ENCODE measurements around the gene MATN1.
"Not testable (repeated sequence)": the region's sequence is repeated elsewhere in the genome, so short reads cannot be mapped to it uniquely, and the experiment has no call there.

Gene MATN1, protein sequence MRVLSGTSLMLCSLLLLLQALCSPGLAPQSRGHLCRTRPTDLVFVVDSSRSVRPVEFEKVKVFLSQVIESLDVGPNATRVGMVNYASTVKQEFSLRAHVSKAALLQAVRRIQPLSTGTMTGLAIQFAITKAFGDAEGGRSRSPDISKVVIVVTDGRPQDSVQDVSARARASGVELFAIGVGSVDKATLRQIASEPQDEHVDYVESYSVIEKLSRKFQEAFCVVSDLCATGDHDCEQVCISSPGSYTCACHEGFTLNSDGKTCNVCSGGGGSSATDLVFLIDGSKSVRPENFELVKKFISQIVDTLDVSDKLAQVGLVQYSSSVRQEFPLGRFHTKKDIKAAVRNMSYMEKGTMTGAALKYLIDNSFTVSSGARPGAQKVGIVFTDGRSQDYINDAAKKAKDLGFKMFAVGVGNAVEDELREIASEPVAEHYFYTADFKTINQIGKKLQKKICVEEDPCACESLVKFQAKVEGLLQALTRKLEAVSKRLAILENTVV

GRCh38 chr1:30723331-30723755, at the start of gene MATN1:
Gene MATN1, minus strand, starts transcription at chr1:30723585. Its CDS starts 34 bp downstream, at chr1:30723551.
- Histone ChIP-seq H3K27me3 (ENCODE audit: control insufficient read depth in 5 of 5, insufficient read depth in 4 of 5, low read length in 5 of 5) (no peaks in the 10 kb centered on the region), H3K9me3 (ENCODE audit: control insufficient read depth in 5 of 5, low read length in 5 of 5) (no peaks in the 10 kb centered on the region), H3K27ac (ENCODE audit: low read depth, low read length) (no peak within 1 kb of the TSS), H3K36me3 (ENCODE audit: control insufficient read depth in 5 of 5, insufficient read depth in 5 of 5, low read length in 5 of 5) (peaks cover 0 to 20% (median 6%) of the 10 kb centered on the region in 5 donors), H3K4me1 (ENCODE audit: control insufficient read depth in 5 of 5, insufficient read depth in 5 of 5, low read length in 5 of 5) (peaks cover 0 to 13% (median 11%) of the 10 kb centered on the region in 5 donors), H3K9ac (ENCODE audit: low read length in 5 of 5) (no peak within 1 kb of the TSS), H3K4me3 (ENCODE audit: low read depth in 1 of 5, low read length in 5 of 5) (no peak within 1 kb of the TSS)

- Histone ChIP-seq H3K27me3 (ENCODE audit: control insufficient read depth in 5 of 5, insufficient read depth in 4 of 5, low read length in 5 of 5) (no peaks in the 10 kb centered on the region), H3K36me3 (ENCODE audit: control insufficient read depth in 5 of 5, insufficient read depth in 5 of 5, low read length in 5 of 5) (no peaks in the 10 kb centered on the region), H3K4me1 (ENCODE audit: control insufficient read depth in 5 of 5, insufficient read depth in 5 of 5, low read length in 5 of 5) (peaks cover 0 to 18% (median 12%) of the 10 kb centered on the region in 5 donors), H3K4me3 (ENCODE audit: low read depth in 1 of 5, low read length in 5 of 5) (no peak overlapping the region), H3K27ac (ENCODE audit: low read depth, low read length) (no peak overlapping the region), H3K9me3 (ENCODE audit: control insufficient read depth in 5 of 5, low read length in 5 of 5) (no peaks in the 10 kb centered on the region), H3K9ac (ENCODE audit: low read length in 5 of 5) (no peak overlapping the region)
Observed at GRCh38 chr1:30771005-30771404, 47.6 kb upstream of the MATN1 start.

DNA sequence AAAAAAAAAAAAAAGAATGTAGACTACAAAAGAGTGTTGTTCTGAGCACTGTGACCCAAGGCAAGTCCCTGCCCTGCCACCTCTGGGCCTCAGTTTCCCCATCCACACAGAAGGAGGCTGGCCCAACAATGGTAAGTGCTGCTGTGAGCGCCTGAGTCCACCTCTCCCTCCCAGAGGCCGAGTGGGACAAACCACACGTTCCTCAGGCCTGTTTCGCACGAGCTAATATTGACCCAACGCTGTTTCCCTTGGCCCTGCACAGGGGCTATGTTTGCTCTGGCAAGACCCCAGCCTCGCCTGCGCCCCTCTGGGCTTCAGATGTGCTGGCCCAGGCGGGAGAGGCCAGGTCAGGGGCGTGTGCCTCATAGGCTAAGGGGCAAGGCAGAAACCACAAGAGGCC, 46.8 kb upstream of the MATN1 start:
- Histone ChIP-seq H3K4me1 (ENCODE audit: control insufficient read depth in 5 of 5, insufficient read depth in 5 of 5, low read length in 5 of 5) (peaks cover 0 to 18% (median 12%) of the 10 kb centered on the region in 5 donors), H3K36me3 (ENCODE audit: control insufficient read depth in 5 of 5, insufficient read depth in 5 of 5, low read length in 5 of 5) (no peaks in the 10 kb centered on the region), H3K9me3 (ENCODE audit: control insufficient read depth in 5 of 5, low read length in 5 of 5) (no peaks in the 10 kb centered on the region), H3K27ac (ENCODE audit: low read depth, low read length) (no peak overlapping the region), H3K4me3 (ENCODE audit: low read depth in 1 of 5, low read length in 5 of 5) (no peak overlapping the region), H3K27me3 (ENCODE audit: control insufficient read depth in 5 of 5, insufficient read depth in 4 of 5, low read length in 5 of 5) (no peaks in the 10 kb centered on the region), H3K9ac (ENCODE audit: low read length in 5 of 5) (no peak overlapping the region)

- Histone ChIP-seq H3K4me1 (ENCODE audit: control insufficient read depth in 5 of 5, insufficient read depth in 5 of 5, low read length in 5 of 5) (peaks cover 0 to 18% (median 12%) of the 10 kb centered on the region in 5 donors), H3K9me3 (ENCODE audit: control insufficient read depth in 5 of 5, low read length in 5 of 5) (no peaks in the 10 kb centered on the region), H3K36me3 (ENCODE audit: control insufficient read depth in 5 of 5, insufficient read depth in 5 of 5, low read length in 5 of 5) (no peaks in the 10 kb centered on the region), H3K9ac (ENCODE audit: low read length in 5 of 5) (no peak overlapping the region), H3K27ac (ENCODE audit: low read depth, low read length) (peak overlapping the region; percentile 23), H3K4me3 (ENCODE audit: low read depth in 1 of 5, low read length in 5 of 5) (no peak overlapping the region), H3K27me3 (ENCODE audit: control insufficient read depth in 5 of 5, insufficient read depth in 4 of 5, low read length in 5 of 5) (no peaks in the 10 kb centered on the region)
Observed at GRCh38 chr1:30768830-30769718, 45.7 kb upstream of the MATN1 start.

DNA sequence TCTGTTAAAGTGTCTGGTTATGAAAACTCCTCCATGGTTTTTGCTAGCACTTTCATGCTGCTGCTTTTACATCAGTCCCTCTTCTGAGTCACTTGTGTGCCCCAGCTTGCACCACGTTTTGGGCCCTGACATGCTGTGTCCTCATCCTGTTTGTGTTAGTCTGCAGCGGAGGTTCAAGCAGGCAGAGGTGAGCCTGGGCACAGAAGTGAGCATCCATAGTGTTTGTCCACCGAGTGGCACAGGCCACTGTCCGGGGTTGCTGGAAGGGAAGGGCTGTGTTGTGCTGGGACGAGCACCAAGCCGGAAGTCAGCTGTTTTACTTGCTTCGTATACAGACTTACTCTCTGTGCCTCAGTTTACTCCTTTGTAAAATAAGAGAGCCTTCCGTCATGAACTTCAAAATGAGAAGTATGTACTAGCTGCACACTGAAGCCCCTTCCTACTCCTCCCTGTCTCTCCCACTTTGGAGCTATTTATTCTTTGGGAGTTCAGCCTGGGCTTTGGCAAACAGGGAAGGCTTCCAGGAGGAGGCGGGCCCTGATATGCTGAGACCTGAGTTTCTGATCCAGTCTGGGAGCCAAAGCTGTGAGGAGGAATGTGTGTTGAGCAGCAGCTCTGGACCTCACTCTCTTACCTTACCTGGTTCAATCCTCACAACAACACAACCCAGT, 44.9 kb upstream of the MATN1 start:
- peaks cover 0 to 25% (median 19%) of the 10 kb centered on the region in 5 donors for H3K4me1 ChIP-seq (ENCODE audit: control insufficient read depth in 5 of 5, insufficient read depth in 5 of 5, low read length in 5 of 5)
- H3K9ac ChIP-seq (ENCODE audit: low read length in 5 of 5) = no peak overlapping the region
- H3K4me3 ChIP-seq (ENCODE audit: low read depth in 1 of 5, low read length in 5 of 5) = no peak overlapping the region
- H3K36me3 ChIP-seq (ENCODE audit: control insufficient read depth in 5 of 5, insufficient read depth in 5 of 5, low read length in 5 of 5) = no peaks in the 10 kb centered on the region
- no peaks in the 10 kb centered on the region for H3K27me3 ChIP-seq (ENCODE audit: control insufficient read depth in 5 of 5, insufficient read depth in 4 of 5, low read length in 5 of 5)
- H3K9me3 ChIP-seq (ENCODE audit: control insufficient read depth in 5 of 5, low read length in 5 of 5) = no peaks in the 10 kb centered on the region
- H3K27ac ChIP-seq (ENCODE audit: low read depth, low read length) = peak overlapping the region; percentile 23

DNA sequence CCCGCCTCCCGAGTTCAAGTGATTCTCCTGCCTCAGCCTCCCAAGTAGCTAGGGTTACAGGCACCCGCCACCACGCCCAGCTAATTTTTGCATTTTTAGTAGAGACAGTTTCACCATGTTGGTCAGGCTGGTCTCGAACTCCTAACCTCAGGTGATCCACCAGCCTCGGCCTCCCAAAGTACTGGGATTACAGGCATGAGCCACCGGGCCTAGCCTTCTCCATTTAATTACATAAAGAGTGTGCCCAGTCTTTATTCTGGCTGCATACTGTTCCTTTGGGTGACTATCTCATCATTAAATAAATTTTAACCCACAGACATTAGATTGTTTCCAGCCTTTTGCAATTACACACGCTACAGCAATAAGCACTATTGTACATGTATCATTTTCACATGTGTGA, 43.6 kb upstream of the MATN1 start:
- not testable (repeated sequence) for H3K27ac ChIP-seq (ENCODE audit: low read depth, low read length); H3K9ac ChIP-seq (ENCODE audit: low read length in 5 of 5); H3K36me3 ChIP-seq (ENCODE audit: control insufficient read depth in 5 of 5, insufficient read depth in 5 of 5, low read length in 5 of 5); H3K9me3 ChIP-seq (ENCODE audit: control insufficient read depth in 5 of 5, low read length in 5 of 5); H3K4me3 ChIP-seq (ENCODE audit: low read depth in 1 of 5, low read length in 5 of 5); H3K27me3 ChIP-seq (ENCODE audit: control insufficient read depth in 5 of 5, insufficient read depth in 4 of 5, low read length in 5 of 5)
- peaks cover 2 to 35% (median 25%) of the 10 kb centered on the region in 5 donors for H3K4me1 ChIP-seq (ENCODE audit: control insufficient read depth in 5 of 5, insufficient read depth in 5 of 5, low read length in 5 of 5)

DNA sequence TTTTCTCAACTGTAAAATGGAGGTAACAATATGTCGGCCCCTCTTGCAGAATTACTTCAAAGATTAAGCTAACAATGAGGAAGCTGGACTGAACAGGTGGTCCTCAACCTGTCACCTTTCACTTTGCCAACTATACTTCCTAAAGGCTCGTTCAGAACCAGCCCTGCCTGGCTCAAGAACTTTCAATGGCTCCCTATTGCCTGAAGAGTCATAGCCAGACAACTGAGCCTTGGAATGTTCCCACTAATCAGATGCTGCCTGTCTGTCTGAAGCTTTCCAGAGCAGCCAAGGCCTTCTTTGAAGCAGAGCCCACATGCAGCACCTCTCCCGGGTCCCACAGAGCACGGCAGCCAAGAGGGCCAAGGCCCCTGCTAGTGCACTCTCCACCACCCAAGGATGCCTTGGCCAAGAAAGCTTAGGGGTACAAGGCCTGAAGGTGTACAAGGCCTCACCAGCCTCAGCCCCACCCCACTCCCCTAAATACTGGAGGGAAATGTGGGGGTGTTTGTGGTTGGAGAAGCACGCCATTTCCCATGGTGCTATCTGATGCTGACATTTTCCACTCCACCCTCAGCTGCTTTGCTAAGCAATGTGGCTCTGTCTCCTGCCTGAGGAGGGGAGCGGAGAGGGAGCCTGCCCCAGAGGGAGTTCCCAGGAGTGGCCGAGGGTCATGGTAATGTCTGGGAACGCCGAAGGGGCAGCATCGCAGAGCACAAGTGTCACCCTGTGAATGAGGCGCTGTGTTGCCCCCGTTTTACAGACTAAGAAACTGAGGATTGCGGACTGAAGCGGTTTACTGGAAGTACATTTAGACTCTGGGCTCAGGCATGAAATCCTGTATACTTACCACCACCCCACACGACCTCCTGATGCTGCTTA, 42.4 kb upstream of the MATN1 start:
- Histone ChIP-seq H3K36me3 (ENCODE audit: control insufficient read depth in 5 of 5, insufficient read depth in 5 of 5, low read length in 5 of 5) (no peaks in the 10 kb centered on the region), H3K4me3 (ENCODE audit: low read depth in 1 of 5, low read length in 5 of 5) (no peak overlapping the region), H3K27ac (ENCODE audit: low read depth, low read length) (no peak overlapping the region), H3K4me1 (ENCODE audit: control insufficient read depth in 5 of 5, insufficient read depth in 5 of 5, low read length in 5 of 5) (peaks cover 7 to 47% (median 29%) of the 10 kb centered on the region in 5 donors), H3K27me3 (ENCODE audit: control insufficient read depth in 5 of 5, insufficient read depth in 4 of 5, low read length in 5 of 5) (no peaks in the 10 kb centered on the region), H3K9ac (ENCODE audit: low read length in 5 of 5) (no peak overlapping the region), H3K9me3 (ENCODE audit: control insufficient read depth in 5 of 5, low read length in 5 of 5) (no peaks in the 10 kb centered on the region)

GRCh38 chr1:30764939-30765555, 41.7 kb upstream of the MATN1 start:
- no peak overlapping the region for H3K9ac ChIP-seq (ENCODE audit: low read length in 5 of 5)
- H3K9me3 ChIP-seq (ENCODE audit: control insufficient read depth in 5 of 5, low read length in 5 of 5) = no peaks in the 10 kb centered on the region
- no peaks in the 10 kb centered on the region for H3K36me3 ChIP-seq (ENCODE audit: control insufficient read depth in 5 of 5, insufficient read depth in 5 of 5, low read length in 5 of 5)
- H3K27me3 ChIP-seq (ENCODE audit: control insufficient read depth in 5 of 5, insufficient read depth in 4 of 5, low read length in 5 of 5) = no peaks in the 10 kb centered on the region
- H3K4me3 ChIP-seq (ENCODE audit: low read depth in 1 of 5, low read length in 5 of 5) = no peak overlapping the region
- peaks cover 7 to 54% (median 29%) of the 10 kb centered on the region in 5 donors for H3K4me1 ChIP-seq (ENCODE audit: control insufficient read depth in 5 of 5, insufficient read depth in 5 of 5, low read length in 5 of 5)
- H3K27ac ChIP-seq (ENCODE audit: low read depth, low read length) = no peak overlapping the region

GRCh38 chr1:30764396-30764795, 41.0 kb upstream of the MATN1 start:
- no peaks in the 10 kb centered on the region for H3K9me3 ChIP-seq (ENCODE audit: control insufficient read depth in 5 of 5, low read length in 5 of 5)
- H3K27me3 ChIP-seq (ENCODE audit: control insufficient read depth in 5 of 5, insufficient read depth in 4 of 5, low read length in 5 of 5) = no peaks in the 10 kb centered on the region
- H3K4me3 ChIP-seq (ENCODE audit: low read depth in 1 of 5, low read length in 5 of 5) = no peak overlapping the region
- H3K27ac ChIP-seq (ENCODE audit: low read depth, low read length) = no peak overlapping the region
- H3K9ac ChIP-seq (ENCODE audit: low read length in 5 of 5) = no peak overlapping the region
- peaks cover 7 to 59% (median 29%) of the 10 kb centered on the region in 5 donors for H3K4me1 ChIP-seq (ENCODE audit: control insufficient read depth in 5 of 5, insufficient read depth in 5 of 5, low read length in 5 of 5)
- H3K36me3 ChIP-seq (ENCODE audit: control insufficient read depth in 5 of 5, insufficient read depth in 5 of 5, low read length in 5 of 5) = no peaks in the 10 kb centered on the region
